BLaER1 treated with 17β-estradiol and CSF1 and Interleukin-3, amounts not matched to agents 10 nM and 100 nM (cell line): ENCODE data around the gene ZNF618.
A peak's percentile ranks its signal among the peaks of the same experiment; 100 is the strongest.
"Not testable (repeated sequence)": the region's sequence is repeated elsewhere in the genome, so short reads cannot be mapped to it uniquely, and the experiment has no call there.

Source experiments
- H3K27ac ChIP-seq, 11 experiments: shearing (Covaris generic); formaldehyde crosslinking; 2 replicates each; pipeline ENCODE4 v1.8.1; 2022
- H3K27me3 ChIP-seq, 11 experiments: shearing (Covaris generic); formaldehyde crosslinking; 2 replicates each; pipeline ENCODE4 v1.8.1; 2022
- H3K36me3 ChIP-seq, 11 experiments: shearing (Covaris generic); formaldehyde crosslinking; 2 replicates each; pipeline ENCODE4 v1.8.1; 2022
- H3K4me1 ChIP-seq, 10 experiments: shearing (Covaris generic); formaldehyde crosslinking; 2 replicates each; pipeline ENCODE4 v1.8.1; 2022
- H3K4me2 ChIP-seq, 11 experiments: shearing (Covaris generic); formaldehyde crosslinking; 2 replicates each; pipeline ENCODE4 v1.8.1; 2022
- H3K4me3 ChIP-seq, 10 experiments: shearing (Covaris generic); formaldehyde crosslinking; 2 replicates each; pipeline ENCODE4 v1.8.1; 2022
- H3K9ac ChIP-seq, 11 experiments: shearing (Covaris generic); formaldehyde crosslinking; 2 replicates each; pipeline ENCODE4 v1.8.1; 2022
- H3K9me3 ChIP-seq, 11 experiments: shearing (Covaris generic); formaldehyde crosslinking; replicated peaks in 1 of 11; 2 replicates each; pipeline ENCODE4 v1.8.1; 2022
- H4K20me1 ChIP-seq, 11 experiments: shearing (Covaris generic); formaldehyde crosslinking; 2 replicates each; pipeline ENCODE4 v1.8.1; 2022
- Cebpa-rat ChIP-seq, 11 experiments: shearing (Covaris generic); IDR thresholded peaks; 2 replicates each; pipeline ENCODE4 v1.8.1; 2022

The ZNF618 gene

DNA sequence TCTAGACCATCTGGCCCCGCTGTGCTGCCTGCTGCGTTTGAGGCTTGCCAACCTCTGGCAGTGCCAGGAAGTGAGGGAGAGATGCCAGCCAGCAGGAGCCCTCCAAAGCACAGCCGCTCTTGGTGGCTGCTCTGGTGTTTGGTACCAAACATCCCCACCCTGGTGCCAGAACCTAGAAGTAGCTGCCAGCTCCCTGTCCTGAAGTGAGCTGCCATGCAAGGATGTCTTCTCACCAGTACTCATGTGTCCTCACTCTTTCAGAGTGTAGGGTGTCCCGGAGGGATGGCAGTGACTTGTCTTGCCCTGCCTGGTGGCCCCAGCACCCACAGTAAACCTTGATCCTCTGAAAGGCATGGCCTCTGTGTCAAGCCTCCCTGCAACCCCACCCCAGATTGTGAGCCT, 158.6 kb downstream of the ZNF618 start:
- H3K27me3 ChIP-seq: no peaks in the 10 kb centered on the region
- peaks cover 0 to 9% (median 4%) of the 10 kb centered on the region in 11 experiments; a peak in 11 of 22 replicates for H3K9me3 ChIP-seq
- H3K36me3 ChIP-seq: peaks cover 53 to 100% (median 95%) of the 10 kb centered on the region in 11 experiments
- peaks cover 0 to 7% (median 0%) of the 10 kb centered on the region in 11 experiments; a peak in 2 of 22 replicates for H4K20me1 ChIP-seq
- peak overlapping the region in 1 of 11 experiments; percentile 35; a peak in 1 of 22 replicates for H3K27ac ChIP-seq
- no peak overlapping the region for H3K4me3 ChIP-seq
- H3K4me1 ChIP-seq: peaks cover 0 to 57% (median 35%) of the 10 kb centered on the region in 10 experiments; a peak in 16 of 20 replicates
- peak overlapping the region in 4 of 11 experiments; percentile 0 to 61 (median 25); a peak in 3 of 22 replicates for H3K9ac ChIP-seq
- no peak for TF ChIP-seq Cebpa-rat (IDR thresholded peaks at IDR 0.05)
- peak overlapping the region in 5 of 11 experiments; percentile 2 to 48 (median 15); a peak in 5 of 22 replicates for H3K4me2 ChIP-seq

DNA sequence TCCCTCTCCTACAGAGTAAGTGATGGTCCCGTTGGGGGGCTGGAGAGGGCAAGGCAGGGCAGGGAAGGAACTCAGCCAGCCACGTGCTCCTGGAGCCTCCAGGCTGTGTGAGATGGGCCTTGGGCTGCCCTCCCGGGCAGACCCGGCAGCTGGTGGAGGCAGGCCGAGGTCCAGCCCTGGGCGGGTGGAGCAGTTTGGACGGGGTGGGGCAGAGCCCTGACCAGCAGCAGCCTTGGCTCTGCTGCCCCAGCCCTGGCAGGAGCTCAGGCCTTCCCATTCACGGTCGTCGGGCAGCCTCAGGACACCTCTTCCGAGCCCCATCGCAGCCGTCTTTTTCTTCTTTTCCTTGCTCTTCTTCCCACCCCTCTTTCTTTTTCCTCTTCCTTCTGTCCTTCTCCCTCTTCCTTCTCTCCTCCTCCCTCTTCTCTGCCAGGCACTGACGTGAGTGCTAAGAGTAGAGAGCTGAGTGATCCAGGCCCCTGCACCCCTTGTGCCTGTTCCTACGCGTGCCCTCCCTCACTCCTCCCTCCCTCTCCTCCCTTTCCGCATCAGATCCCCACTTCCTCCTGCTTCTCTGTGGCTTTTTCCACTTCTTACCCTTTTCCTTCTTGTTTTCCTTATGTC, 159.2 kb downstream of the ZNF618 start:
- Histone ChIP-seq H3K9ac (peak overlapping the region in 6 of 11 experiments; percentile 0 to 61 (median 14); a peak in 4 of 22 replicates), H3K4me3 (no peak overlapping the region), H4K20me1 (peaks cover 0 to 7% (median 0%) of the 10 kb centered on the region in 11 experiments; a peak in 2 of 22 replicates), H3K27ac (peak overlapping the region in 3 of 11 experiments; percentile 16 to 45 (median 35); a peak in 2 of 22 replicates), H3K4me1 (peaks cover 0 to 50% (median 31%) of the 10 kb centered on the region in 10 experiments; a peak in 14 of 20 replicates), H3K4me2 (peak overlapping the region in 6 of 11 experiments; percentile 7 to 48 (median 30); a peak in 6 of 22 replicates), H3K36me3 (peaks cover 53 to 100% (median 95%) of the 10 kb centered on the region in 11 experiments), H3K9me3 (peaks cover 0 to 16% (median 10%) of the 10 kb centered on the region in 11 experiments; a peak in 15 of 22 replicates), H3K27me3 (no peaks in the 10 kb centered on the region)
- TF ChIP-seq Cebpa-rat (IDR thresholded peaks at IDR 0.05): no peak

DNA sequence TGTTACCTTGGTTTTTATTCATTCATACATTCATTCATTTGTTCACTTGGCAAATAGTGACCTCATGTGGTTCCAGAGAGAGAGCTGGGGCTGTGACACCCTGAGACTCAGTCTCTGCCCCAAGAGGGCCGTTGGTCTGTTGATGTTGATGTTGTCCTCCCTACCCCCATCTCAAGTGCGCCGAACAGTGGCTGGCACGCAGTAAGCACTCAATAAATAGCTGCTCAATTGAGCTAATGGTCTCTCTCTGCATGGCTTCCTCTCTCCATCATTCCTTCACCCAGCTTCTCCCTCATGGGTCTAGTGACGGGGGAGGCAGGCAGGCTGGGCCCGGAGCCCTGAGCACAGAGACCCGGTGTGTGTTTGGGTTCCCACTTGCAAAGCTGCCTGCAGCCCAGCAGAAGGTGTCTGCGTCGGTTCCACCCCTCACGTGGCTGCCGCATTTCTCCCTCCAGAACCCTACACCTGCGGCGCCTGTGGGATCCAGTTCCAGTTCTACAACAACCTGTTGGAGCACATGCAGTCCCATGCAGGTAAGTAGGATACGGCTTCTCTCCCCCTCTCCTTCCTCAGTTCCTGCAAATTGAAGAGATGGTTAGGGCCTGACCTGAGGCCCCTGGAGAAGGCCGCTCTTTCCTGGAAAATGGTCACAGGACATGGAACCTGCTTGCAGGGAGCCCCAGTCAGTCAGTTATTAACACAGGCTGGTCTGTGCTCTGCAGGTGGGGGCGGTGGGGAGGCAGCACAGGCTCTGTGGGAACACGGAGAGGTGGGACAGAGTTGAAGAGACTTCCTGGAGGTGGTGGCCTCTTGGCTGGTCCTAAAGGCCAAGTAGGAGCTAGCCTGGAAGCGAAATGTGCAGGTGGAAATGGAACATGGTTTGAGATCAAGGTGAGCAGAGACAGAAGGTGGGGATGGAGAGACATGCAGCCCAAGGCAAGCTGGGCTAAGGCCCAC, 160.0 kb downstream of the ZNF618 start:
- H3K9me3 ChIP-seq: peaks cover 0 to 16% (median 10%) of the 10 kb centered on the region in 11 experiments; a peak in 15 of 22 replicates
- H3K4me2 ChIP-seq: peak overlapping the region in 3 of 11 experiments; percentile 23 to 48 (median 38); a peak in 2 of 22 replicates
- H3K27ac ChIP-seq: 0 out of 22 replicates have a peak overlapping the region, but pooled peaks of 1 of the 11 experiments have one; percentile 16
- H3K4me3 ChIP-seq: no peak overlapping the region
- H3K4me1 ChIP-seq: peaks cover 0 to 44% (median 31%) of the 10 kb centered on the region in 10 experiments; a peak in 14 of 20 replicates
- TF ChIP-seq Cebpa-rat (IDR thresholded peaks at IDR 0.05): no peak
- H3K9ac ChIP-seq: no peak overlapping the region
- no peaks in the 10 kb centered on the region for H3K27me3 ChIP-seq
- peaks cover 53 to 92% (median 88%) of the 10 kb centered on the region in 11 experiments for H3K36me3 ChIP-seq
- peaks cover 0 to 7% (median 0%) of the 10 kb centered on the region in 11 experiments; a peak in 2 of 22 replicates for H4K20me1 ChIP-seq

DNA sequence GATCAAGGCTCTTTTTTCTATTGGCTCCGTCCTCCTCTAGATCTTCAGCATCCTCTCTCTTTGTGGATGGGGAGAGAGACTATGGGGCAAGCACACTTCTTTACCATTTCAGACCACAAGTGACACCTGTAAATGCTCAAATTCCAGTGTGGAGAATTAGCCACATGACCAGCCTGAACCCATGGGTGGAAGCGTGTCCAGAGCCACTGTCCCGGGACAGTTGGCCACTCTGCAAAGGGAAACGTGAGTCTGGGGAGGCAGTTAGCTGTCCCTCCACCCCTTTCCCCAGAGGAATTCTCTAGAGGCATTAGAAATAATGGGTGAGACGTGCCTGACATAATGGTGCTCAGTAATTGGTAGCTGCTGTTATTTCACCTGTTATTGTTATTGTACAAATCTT, 161.1 kb downstream of the ZNF618 start:
- Histone ChIP-seq H3K9me3 (peaks cover 0 to 16% (median 10%) of the 10 kb centered on the region in 11 experiments; a peak in 15 of 22 replicates), H3K4me2 (no peak overlapping the region), H3K4me3 (no peak overlapping the region), H3K27me3 (no peaks in the 10 kb centered on the region), H4K20me1 (peaks cover 0 to 7% (median 0%) of the 10 kb centered on the region in 11 experiments; a peak in 2 of 22 replicates), H3K36me3 (peaks cover 53 to 88% (median 79%) of the 10 kb centered on the region in 11 experiments), H3K9ac (no peak overlapping the region; a peak in 1 of 22 replicates), H3K4me1 (peaks cover 0 to 33% (median 23%) of the 10 kb centered on the region in 10 experiments; a peak in 14 of 20 replicates), H3K27ac (no peak overlapping the region)
- no peak for TF ChIP-seq Cebpa-rat (IDR thresholded peaks at IDR 0.05)

DNA sequence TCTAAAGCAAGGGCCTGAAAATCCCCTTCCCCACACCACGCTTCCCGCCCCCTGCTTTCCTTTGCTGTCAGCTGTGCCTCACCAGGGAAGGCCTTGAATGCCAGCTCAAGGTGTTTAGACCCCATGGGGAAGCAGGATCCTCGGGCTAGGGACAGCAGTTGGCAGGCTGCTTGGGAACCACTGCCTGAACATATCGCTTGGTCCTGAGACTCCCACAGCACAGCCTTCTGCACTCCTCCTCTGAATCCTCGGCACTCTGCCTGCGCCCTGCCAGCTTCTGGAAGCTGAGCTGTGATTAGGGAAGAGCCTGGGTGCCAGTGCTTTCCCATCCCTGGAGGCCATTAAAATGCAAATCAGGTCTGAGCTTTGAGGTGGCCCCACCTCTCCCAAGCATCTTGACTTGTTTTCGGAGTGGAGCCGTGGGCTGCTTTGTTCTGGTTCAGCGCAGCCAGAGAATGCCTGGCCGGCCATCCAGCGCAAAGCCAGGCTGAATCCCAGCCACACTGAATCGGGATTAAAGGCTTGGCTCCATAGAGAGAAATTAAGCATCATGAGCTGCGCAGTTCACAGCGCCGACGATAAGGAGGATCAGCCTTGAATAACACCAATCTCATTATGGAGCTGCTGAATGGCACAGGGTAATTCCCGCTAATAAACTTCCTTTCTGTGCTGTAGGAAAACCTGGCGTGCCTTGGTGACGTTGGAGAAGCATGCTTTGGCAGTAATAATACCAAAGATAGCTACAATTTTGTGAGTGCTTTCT, 162.0 kb downstream of the ZNF618 start:
- H3K27me3 ChIP-seq: no peaks in the 10 kb centered on the region
- no peak overlapping the region for H3K4me3 ChIP-seq
- peaks cover 0 to 25% (median 17%) of the 10 kb centered on the region in 10 experiments; a peak in 13 of 20 replicates for H3K4me1 ChIP-seq
- TF ChIP-seq Cebpa-rat (IDR thresholded peaks at IDR 0.05): no peak
- H4K20me1 ChIP-seq: peaks cover 0 to 7% (median 0%) of the 10 kb centered on the region in 11 experiments; a peak in 2 of 22 replicates
- H3K9ac ChIP-seq: no peak overlapping the region
- H3K4me2 ChIP-seq: no peak overlapping the region
- H3K27ac ChIP-seq: no peak overlapping the region
- H3K36me3 ChIP-seq: peaks cover 46 to 88% (median 81%) of the 10 kb centered on the region in 11 experiments
- peaks cover 0 to 20% (median 10%) of the 10 kb centered on the region in 11 experiments; a peak in 15 of 22 replicates for H3K9me3 ChIP-seq

DNA sequence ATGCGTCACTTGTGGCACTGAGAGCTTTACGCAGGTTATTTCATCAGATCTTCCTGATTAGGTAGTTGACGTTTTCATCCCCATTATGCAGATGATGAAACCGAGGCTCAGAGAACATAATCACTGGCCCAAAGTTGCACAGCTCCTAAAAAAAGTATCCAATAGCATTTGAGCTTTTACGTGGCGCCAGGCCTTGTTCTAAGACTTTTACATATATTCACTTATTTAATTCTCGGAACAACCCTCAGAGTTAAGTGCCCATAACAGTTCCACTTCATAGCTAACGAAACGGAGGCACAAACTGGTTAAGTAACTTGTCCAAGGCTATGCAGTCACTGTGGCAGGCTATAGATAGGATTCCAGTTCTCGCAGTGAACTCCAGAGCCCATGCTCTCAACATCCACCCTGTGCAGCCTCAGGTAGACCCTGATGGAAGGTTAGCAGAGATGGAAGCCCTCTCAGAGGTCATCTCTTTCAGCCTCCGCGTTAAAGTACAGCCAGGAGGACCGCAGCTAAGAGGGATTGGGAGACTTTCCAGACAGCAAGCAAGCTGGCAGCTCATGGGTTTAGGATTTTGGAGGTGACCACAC, 162.7 kb downstream of the ZNF618 start:
- Histone ChIP-seq H3K27ac (no peak overlapping the region), H3K27me3 (no peaks in the 10 kb centered on the region), H3K4me3 (no peak overlapping the region), H3K4me2 (no peak overlapping the region), H3K9me3 (peaks cover 0 to 23% (median 10%) of the 10 kb centered on the region in 11 experiments; a peak in 15 of 22 replicates), H4K20me1 (peaks cover 0 to 7% (median 0%) of the 10 kb centered on the region in 11 experiments; a peak in 2 of 22 replicates), H3K9ac (no peak overlapping the region), H3K36me3 (peaks cover 44 to 88% (median 80%) of the 10 kb centered on the region in 11 experiments), H3K4me1 (peaks cover 0 to 25% (median 17%) of the 10 kb centered on the region in 10 experiments; a peak in 13 of 20 replicates)
- no peak for TF ChIP-seq Cebpa-rat (IDR thresholded peaks at IDR 0.05)

DNA sequence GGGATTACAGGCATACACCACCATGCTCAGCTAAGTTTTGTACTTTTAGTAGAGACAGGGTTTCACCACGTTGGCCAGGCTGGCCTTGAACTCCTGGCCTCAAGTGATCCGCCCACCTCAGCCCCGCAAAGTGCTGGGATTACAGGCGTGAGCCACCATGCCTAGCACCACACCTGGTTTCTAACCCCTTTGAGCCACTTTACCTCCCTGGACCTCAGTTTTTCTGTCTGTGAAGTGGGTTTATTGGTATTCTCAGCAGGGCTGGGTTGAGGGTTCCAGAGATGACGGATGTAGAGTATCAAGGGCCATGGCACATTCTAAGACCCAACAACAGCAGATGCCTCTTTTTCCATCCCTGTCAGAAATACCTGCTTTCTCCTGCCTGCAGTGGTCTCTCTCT, 163.4 kb downstream of the ZNF618 start:
- Histone ChIP-seq H4K20me1 (peaks cover 0 to 7% (median 0%) of the 10 kb centered on the region in 11 experiments; a peak in 2 of 22 replicates), H3K4me3 (no peak overlapping the region), H3K36me3 (peaks cover 43 to 88% (median 78%) of the 10 kb centered on the region in 11 experiments), H3K9ac (no peak overlapping the region), H3K9me3 (peaks cover 0 to 23% (median 12%) of the 10 kb centered on the region in 11 experiments; a peak in 15 of 22 replicates), H3K4me2 (no peak overlapping the region), H3K27ac (no peak overlapping the region), H3K4me1 (peaks cover 0 to 18% (median 11%) of the 10 kb centered on the region in 10 experiments; a peak in 13 of 20 replicates), H3K27me3 (no peaks in the 10 kb centered on the region)
- TF ChIP-seq Cebpa-rat (IDR thresholded peaks at IDR 0.05): no peak

DNA sequence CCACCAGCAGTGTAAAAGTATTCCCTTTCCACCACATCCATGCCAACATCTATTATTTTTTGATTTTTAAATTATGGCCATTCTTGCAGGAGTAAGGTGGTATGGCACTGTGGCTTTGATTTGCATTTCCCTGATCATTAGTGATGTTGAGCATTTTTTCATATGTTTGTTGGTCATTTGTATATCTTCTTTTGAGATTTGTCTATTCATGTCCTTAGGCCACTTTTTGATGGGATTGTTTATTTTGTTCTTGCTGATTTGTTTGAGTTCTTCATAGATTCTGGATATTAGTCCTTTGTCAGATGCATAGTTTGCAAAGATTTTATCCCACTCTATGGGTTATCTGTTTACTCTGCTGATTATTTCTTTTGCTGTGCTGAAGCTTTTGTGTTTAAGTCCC, 167.6 kb downstream of the ZNF618 start:
- Histone ChIP-seq H3K36me3 (peaks cover 15 to 87% (median 59%) of the 10 kb centered on the region in 11 experiments), H3K4me1 (peaks cover 0 to 13% (median 6%) of the 10 kb centered on the region in 10 experiments; a peak in 7 of 20 replicates), H3K9me3 (peaks cover 0 to 23% (median 10%) of the 10 kb centered on the region in 11 experiments; a peak in 15 of 22 replicates)
- not testable (repeated sequence) for H3K9ac ChIP-seq, H3K4me3 ChIP-seq, H3K4me2 ChIP-seq, H3K27me3 ChIP-seq, H3K27ac ChIP-seq, H4K20me1 ChIP-seq
